K562 (cell line): ENCODE measurements around the gene AGAP1. TPM values are rescaled to one million over a fixed set of nuclear protein-coding genes. Genes with fewer than 3 reads are reported as not detected.

Source experiments
- ATAC-seq: fragments of 200-7000 bp; cut with Tn5 transposase; 3 replicates; pipeline ENCODE4 v1.9.1; 2020; ENCODE audit warnings: moderate library complexity
- BruUV-seq: library from RNA; stranded (reverse); fragments of 400-500 nt; replicated peaks from 2 replicates; lab custom pipeline; 2021; lab: Mats Ljungman, UMichigan
- CTCF ChIA-PET: fragments of 300-600 bp; formaldehyde crosslinking; extraction: SDS; loops from one replicate; lab custom pipeline; 2021; ENCODE audit warnings: low intra/inter-chr PET ratio; lab: Yijun Ruan, JAX
- POLR2A ChIA-PET: fragments of 300-600, 350-650 bp; sonication (Branson Sonifier 250); formaldehyde crosslinking; extraction: SDS; loops from one replicate; lab custom pipeline; 2021; ENCODE audit warnings: antibody characterized with exemption, inconsistent platforms; lab: Yijun Ruan, JAX
- DNase-seq, 4 experiments: peaks; one replicate each; pipeline versions ENCODE4 v3.0.0 to v3.0.0-alpha.2; 2011 to 2018; ENCODE audit warnings: low spot score in 3 of 4, mixed read lengths in 3 of 4; ENCODE audit errors: extremely low read depth in 1 of 4
- FAIRE-seq: peaks from 2 replicates; lab custom pipeline; 2011; peaks lifted over from hg19 to GRCh38; lab: Jason Lieb, UNC
- H2AFZ ChIP-seq: 2 replicates; pipeline ENCODE4 v1.6.0; 2011; ENCODE audit warnings: low read depth, low read length, control low read depth, inconsistent platforms
- H3K27ac ChIP-seq: fragments of 200-600 bp; 3 replicates; pipeline ENCODE4 v1.8.0; 2011; ENCODE audit warnings: low read depth, mild to moderate bottlenecking, control low read depth, inconsistent platforms, low read length, moderate library complexity, mixed read lengths; ENCODE audit errors: extremely low read depth
- H3K27me3 ChIP-seq, 2 experiments: fragments of 300-600 bp in 1 of 2; 2 replicates in 1 of 2; 3 replicates in 1 of 2; pipeline versions ENCODE4 v1.6.0 to v1.8.0; 2011; ENCODE audit warnings: inconsistent platforms in 2 of 2, low read length in 2 of 2, mild to moderate bottlenecking in 1 of 2, mixed read lengths in 1 of 2, moderate library complexity in 1 of 2; ENCODE audit not compliant: control insufficient read depth in 2 of 2, insufficient read depth in 2 of 2
- H3K36me3 ChIP-seq: fragments of 300-600 bp; 3 replicates; pipeline ENCODE4 v1.8.0; 2011; ENCODE audit warnings: mild to moderate bottlenecking, low read length, inconsistent platforms; ENCODE audit not compliant: control insufficient read depth, insufficient read depth
- H3K4me1 ChIP-seq, 2 experiments: fragments of 200-600 bp in 1 of 2; replicated peaks in 1 of 2; 2 replicates in 1 of 2; 3 replicates in 1 of 2; pipeline versions ENCODE4 v1.5.1 to v1.8.0; 2011; ENCODE audit warnings: inconsistent platforms in 2 of 2, low read length in 2 of 2, mild to moderate bottlenecking in 1 of 2, mixed read lengths in 1 of 2, moderate library complexity in 1 of 2; ENCODE audit not compliant: control insufficient read depth in 2 of 2, insufficient read depth in 2 of 2
- H3K4me2 ChIP-seq: 2 replicates; pipeline ENCODE4 v1.6.1; 2011; ENCODE audit warnings: low read length, control low read depth, inconsistent platforms, mixed read lengths; ENCODE audit not compliant: insufficient read depth
- H3K4me3 ChIP-seq: fragments of 200-600 bp; sonication (generic), shearing (Covaris generic); 2 replicates; pipeline ENCODE4 v1.5.1; 2016; ENCODE audit warnings: control low read depth, inconsistent platforms
- H3K79me2 ChIP-seq: fragments of 200-600 bp; 3 replicates; pipeline ENCODE4 v1.8.0; 2011; ENCODE audit warnings: low read length, inconsistent platforms; ENCODE audit not compliant: control insufficient read depth, insufficient read depth
- H3K9ac ChIP-seq, 2 experiments: 2 replicates each; pipeline versions ENCODE4 v1.6.0 to v1.6.1; 2011; ENCODE audit warnings: low read depth in 2 of 2, low read length in 2 of 2, control low read depth in 1 of 2, inconsistent platforms in 1 of 2, mild to moderate bottlenecking in 1 of 2, mixed read lengths in 1 of 2; ENCODE audit not compliant: insufficient read depth in 1 of 2
- H3K9me1 ChIP-seq: one replicate; pipeline ENCODE4 v1.6.0; 2011; ENCODE audit warnings: inconsistent platforms, mild to moderate bottlenecking, low read length, moderate library complexity; ENCODE audit not compliant: control insufficient read depth, insufficient read depth
- H3K9me3 ChIP-seq: replicated peaks from 2 replicates; pipeline ENCODE4 v1.5.1; 2011; ENCODE audit warnings: low read depth, low read length, inconsistent platforms; ENCODE audit not compliant: control insufficient read depth, insufficient read depth
- H4K20me1 ChIP-seq: replicated peaks from 2 replicates; pipeline ENCODE4 v1.6.1; 2011; ENCODE audit warnings: low read length, inconsistent platforms, mixed read lengths; ENCODE audit not compliant: control insufficient read depth, insufficient read depth
- BCLAF1 ChIP-seq, 2 experiments: fragments of 450-650 bp in 1 of 2; IDR thresholded peaks; 2 replicates each; pipeline ENCODE4 v1.6.1; 2011 to 2017; ENCODE audit warnings: low read depth in 2 of 2, antibody characterized with exemption in 1 of 2, borderline replicate concordance in 1 of 2, low read length in 1 of 2, mild to moderate bottlenecking in 1 of 2, mixed read lengths in 1 of 2; ENCODE audit not compliant: control insufficient read depth in 1 of 2
- CHD1 ChIP-seq: fragments of 200-600 bp; sonication (generic); IDR thresholded peaks from one replicate; pipeline ENCODE4 v1.6.1; 2012; ENCODE audit warnings: mild to moderate bottlenecking, moderate library complexity, low read length, inconsistent platforms
- NEUROD1 ChIP-seq: fragments of 150-350 bp; IDR thresholded peaks from 2 replicates; pipeline ENCODE4 v1.6.1; 2014; ENCODE audit warnings: borderline replicate concordance, low read length, low read depth; ENCODE audit not compliant: partially characterized antibody
- NFIC ChIP-seq: fragments of 450-650 bp; IDR thresholded peaks from 2 replicates; pipeline ENCODE4 v1.6.1; 2017; ENCODE audit warnings: mild to moderate bottlenecking, inconsistent platforms
- PHB ChIP-seq: fragments of 250-450 bp; sonication (Bioruptor Pico); IDR thresholded peaks from 2 replicates; pipeline ENCODE4 v1.5.0; 2021
- RAD51 ChIP-seq: fragments of 450-650 bp; IDR thresholded peaks from 2 replicates; pipeline ENCODE4 v1.7.1; 2016; ENCODE audit warnings: low read depth, mild to moderate bottlenecking, borderline replicate concordance
- TCF15 ChIP-seq: fragments of 250-450 bp; sonication (Bioruptor Pico); IDR thresholded peaks from 2 replicates; pipeline ENCODE4 v1.8.0; 2022; ENCODE audit warnings: moderate library complexity, mild to moderate bottlenecking, inconsistent platforms
- XRCC4 ChIP-seq: IDR thresholded peaks from one replicate; pipeline ENCODE4 v1.6.1; 2011; ENCODE audit not compliant: insufficient read depth, insufficient read length; ENCODE audit errors: extremely low read depth
- ZNF311 ChIP-seq: fragments of 250-450 bp; sonication (Bioruptor Pico); IDR thresholded peaks from 2 replicates; pipeline ENCODE4 v1.4.0; 2020; ENCODE audit warnings: mild to moderate bottlenecking, moderate library complexity
- ZNF785 ChIP-seq: fragments of 250-450 bp; sonication (Bioruptor Pico); IDR thresholded peaks from 2 replicates; pipeline ENCODE4 v1.4.0; 2020; ENCODE audit warnings: mild to moderate bottlenecking
- ZSCAN32 ChIP-seq: fragments of 450-650 bp; formaldehyde crosslinking; IDR thresholded peaks from 2 replicates; pipeline ENCODE4 v1.4.0; 2020; ENCODE audit warnings: mild to moderate bottlenecking, moderate library complexity
- WGBS: fragments of 100-300 bp; shearing (Covaris generic); methylation state at CpG from one replicate; pipeline ENCODE4 v1.1.6; 2016; ENCODE audit warnings: low coverage, mixed read lengths; ENCODE audit not compliant: insufficient coverage; ENCODE audit errors: missing lambda C conversion rate; 5-methylcytosine and 5-hydroxymethylcytosine counted together
- in situ Hi-C: fragments of 300-500 bp; cut with MboI; formaldehyde crosslinking; loops from 4 replicates; pipeline ENCODE4 v1.15.0; 2018; ENCODE audit warnings: inconsistent platforms, mixed read lengths
- intact Hi-C: fragments of 100-400 bp; cut with micrococcal nuclease; formaldehyde crosslinking; loops from 2 replicates; pipeline ENCODE4 v1.14.2; 2022
- polyA plus RNA-seq, 8 experiments: library from polyadenylated mRNA; depleted of rRNA in 4 of 8; stranded (reverse) in 5 of 8; unstranded in 3 of 8; fragments of >200 nt; fragmentation: Nextera tagmentation in 2 of 8; fragmentation: Illumina TruSeq in 1 of 8; extraction: Ambion mirVana in 2 of 8; extraction: Trizol in 1 of 8; gene quantifications; 2 replicates each; pipeline versions ENCODE4 v1.2.1 to v1.2.3, GENCODE V29; 2011 to 2014; ENCODE audit warnings: inconsistent platforms in 1 of 8, missing spikeins in 1 of 8
- total RNA-seq, 7 experiments: library from RNA; depleted of rRNA in 6 of 7; stranded (reverse); fragments of >200 nt in 6 of 7; fragmentation: Illumina TruSeq in 2 of 7; extraction: Trizol in 2 of 7; gene quantifications; 2 replicates each; pipeline versions ENCODE4 v1.2.1 to v1.2.3, GENCODE V29; 2011 to 2021; ENCODE audit warnings: low replicate concordance in 1 of 7

Gene AGAP1
- total and polyA plus RNA-seq, 9 of the 15 experiments (the other 6 are each of a cell fraction or from before 2014, with no cell fraction given): 1.3 to 24.0 (median 10.6) TPM

- no peak for TF ChIP-seq ZNF785 (CRISPR knock-in tag)
- TF ChIP-seq PHB: no peak
- TF ChIP-seq TCF15: no peak
- no peak for TF ChIP-seq ZNF311
- TF ChIP-seq NEUROD1: no peak
- TF ChIP-seq XRCC4: no peak
- Histone ChIP-seq H3K9ac (no peak overlapping the region), H3K9me1 (no peaks in the 10 kb centered on the region), H3K27ac (no peak overlapping the region), H3K4me1 (no peaks in the 10 kb centered on the region), H2AFZ (no peak overlapping the region), H3K4me2 (no peak overlapping the region), H4K20me1 (no peaks in the 10 kb centered on the region), H3K27me3 (no peaks in the 10 kb centered on the region), H3K4me3 (no peak overlapping the region), H3K9me3 (no peaks in the 10 kb centered on the region), H3K79me2 (no peaks in the 10 kb centered on the region), H3K36me3 (no peaks in the 10 kb centered on the region; the same call in 2 of the 3 replicates)
- no peak for DNase-seq
- intact Hi-C loops: no loop called here
- 52% methylated on average over 6 of the region's 7 CpGs for WGBS
- in situ Hi-C loops: no loop called here
- no peak for FAIRE-seq
- POLR2A ChIA-PET: no interaction called here
- no peak for ATAC-seq
- BruUV-seq: no TSS peak
- CTCF ChIA-PET: no interaction called here
Measured at GRCh38 chr2:236033462-236033861, 539.6 kb downstream of the AGAP1 start.

- no peak for DNase-seq
- no TSS peak for BruUV-seq
- no peak for TF ChIP-seq RAD51
- no peak for TF ChIP-seq NFIC
- TF ChIP-seq BCLAF1 (IDR thresholded peaks at IDR 0.05; ENCODE audit: borderline replicate concordance in 1 of 2, control insufficient read depth in 1 of 2, low read depth in 2 of 2, low read length in 1 of 2): no peak
- TF ChIP-seq CHD1: no peak
- TF ChIP-seq ZSCAN32 (CRISPR knock-in tag): no peak
Measured at GRCh38 chr2:236034974-236035373, 541.1 kb downstream of the AGAP1 start.

More at GRCh38 chr2:236034974-236035373, 541.1 kb downstream of the AGAP1 start:
- Histone ChIP-seq H3K9me3 (no peaks in the 10 kb centered on the region), H3K27ac (no peak overlapping the region), H3K27me3 (no peaks in the 10 kb centered on the region), H3K9ac (no peak overlapping the region), H3K36me3 (no peaks in the 10 kb centered on the region; the same call in 2 of the 3 replicates), H2AFZ (no peak overlapping the region), H3K4me2 (no peak overlapping the region), H3K79me2 (no peaks in the 10 kb centered on the region), H3K4me3 (no peak overlapping the region), H4K20me1 (no peaks in the 10 kb centered on the region), H3K9me1 (no peaks in the 10 kb centered on the region), H3K4me1 (no peaks in the 10 kb centered on the region)
- no peak for FAIRE-seq
- in situ Hi-C loops: no loop called here
- WGBS: 56% methylated on average over 7 of the region's 8 CpGs
- ChIA-PET POLR2A (no interaction called here), CTCF (no interaction called here)
- no peak for ATAC-seq
- intact Hi-C loops: no loop called here
